Suprapubic skin (tissue), 4 donors: ENCODE data around the gene SYCE3. TPM values are rescaled to one million over a fixed set of nuclear protein-coding genes. Genes with fewer than 3 reads are reported as not detected.
A peak's percentile ranks its signal among the peaks of the same experiment; 100 is the strongest.

Experiments used
- DNase-seq, 2 donors: peaks; one replicate each; pipeline ENCODE4 v3.0.0-alpha.2; 2019; ENCODE audit warnings: low spot score in 2 of 2
- H3K27ac ChIP-seq: fragments of 200-600 bp; sonication (generic); one replicate; pipeline ENCODE4 v1.5.1; 2019
- H3K27me3 ChIP-seq: fragments of 200-600 bp; sonication (generic); one replicate; pipeline ENCODE4 v1.5.1; 2019
- H3K36me3 ChIP-seq: fragments of 200-600 bp; sonication (generic); one replicate; pipeline ENCODE4 v1.5.1; 2019
- H3K4me1 ChIP-seq: fragments of 200-600 bp; sonication (generic); one replicate; pipeline ENCODE4 v1.5.1; 2019
- H3K4me3 ChIP-seq: fragments of 200-600 bp; sonication (generic); one replicate; pipeline ENCODE4 v1.5.1; 2019; ENCODE audit warnings: mild to moderate bottlenecking
- H3K9me3 ChIP-seq: fragments of 200-600 bp; sonication (generic); one replicate; pipeline ENCODE4 v1.5.1; 2019
- EP300 ChIP-seq: sonication (generic); formaldehyde crosslinking; IDR thresholded peaks from one replicate; pipeline ENCODE4 v1.6.1; 2017; ENCODE audit warnings: antibody characterized with exemption
- POLR2A ChIP-seq, 2 donors: fragments of 450-650 bp; IDR thresholded peaks; one replicate each; pipeline ENCODE4 v1.6.1; 2017; ENCODE audit warnings: antibody characterized with exemption in 2 of 2, mild to moderate bottlenecking in 2 of 2, moderate library complexity in 2 of 2
- POLR2AphosphoS5 ChIP-seq, 3 donors: sonication (generic); formaldehyde crosslinking; IDR thresholded peaks; one replicate each; pipeline ENCODE4 v1.6.1; 2017; ENCODE audit warnings: antibody characterized with exemption in 3 of 3
- WGBS: methylation state at CpG from one replicate; pipeline ENCODE4 v1.1.5; 2018; 5-methylcytosine and 5-hydroxymethylcytosine counted together
- total RNA-seq, 4 donors: library from RNA; depleted of rRNA; stranded (reverse); fragments of >200 nt; gene quantifications; one replicate each; pipeline ENCODE4 v1.1.0, GENCODE V29; 2016
- TF ChIP-seq, protein P1 (sequence below), 2 donors: fragments of 200-600 bp in 1 of 2; fragments of 450-650 bp in 1 of 2; sonication (generic) in 1 of 2; IDR thresholded peaks; one replicate each; pipeline ENCODE4 v1.5.1; 2016 to 2019; ENCODE audit warnings: antibody characterized with exemption in 2 of 2, mild to moderate bottlenecking in 1 of 2, moderate library complexity in 1 of 2

The SYCE3 gene
- total RNA-seq, 4 donors from 2014 or later: not detected

DNA sequence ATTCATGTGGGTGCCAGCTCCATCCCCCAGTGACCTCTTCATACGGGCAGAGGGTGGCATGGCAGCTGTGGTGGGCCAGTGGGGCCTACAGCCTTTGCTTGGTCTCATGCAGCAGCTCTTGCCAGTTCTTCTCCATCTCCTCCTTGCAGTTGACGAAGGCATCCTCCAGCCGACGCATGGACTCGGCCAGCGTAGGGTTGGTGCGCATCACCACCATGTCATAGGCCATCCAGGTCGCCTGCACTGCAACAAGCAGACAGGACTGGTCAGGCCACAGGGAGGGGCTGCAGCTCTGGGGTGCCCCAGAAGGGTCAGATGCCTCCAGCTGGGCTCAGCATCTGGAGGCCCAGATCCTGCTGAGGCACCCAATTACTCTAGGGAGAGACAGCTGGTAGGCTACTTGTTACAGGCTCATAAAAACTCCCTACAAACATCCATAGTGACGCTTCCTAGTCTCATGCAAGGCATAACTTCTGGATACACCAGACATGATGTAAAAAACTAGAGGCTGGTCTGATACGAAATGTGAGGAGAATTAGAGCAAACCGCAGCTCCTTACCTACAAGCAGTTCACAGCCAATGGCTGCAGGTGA lies 11.5 kb downstream of the SYCE3 start:
- Histone ChIP-seq H3K36me3 (no peaks in the 10 kb centered on the region), H3K27ac (no peak overlapping the region), H3K4me3 (no peak overlapping the region), H3K9me3 (no peaks in the 10 kb centered on the region), H3K4me1 (peaks cover 20% of the 10 kb centered on the region), H3K27me3 (peaks cover 31% of the 10 kb centered on the region)
- no peak for DNase-seq
- 95% methylated on average over 9 of the region's 11 CpGs for WGBS
- no peak for TF ChIP-seq EP300
- TF ChIP-seq, protein P1, sequence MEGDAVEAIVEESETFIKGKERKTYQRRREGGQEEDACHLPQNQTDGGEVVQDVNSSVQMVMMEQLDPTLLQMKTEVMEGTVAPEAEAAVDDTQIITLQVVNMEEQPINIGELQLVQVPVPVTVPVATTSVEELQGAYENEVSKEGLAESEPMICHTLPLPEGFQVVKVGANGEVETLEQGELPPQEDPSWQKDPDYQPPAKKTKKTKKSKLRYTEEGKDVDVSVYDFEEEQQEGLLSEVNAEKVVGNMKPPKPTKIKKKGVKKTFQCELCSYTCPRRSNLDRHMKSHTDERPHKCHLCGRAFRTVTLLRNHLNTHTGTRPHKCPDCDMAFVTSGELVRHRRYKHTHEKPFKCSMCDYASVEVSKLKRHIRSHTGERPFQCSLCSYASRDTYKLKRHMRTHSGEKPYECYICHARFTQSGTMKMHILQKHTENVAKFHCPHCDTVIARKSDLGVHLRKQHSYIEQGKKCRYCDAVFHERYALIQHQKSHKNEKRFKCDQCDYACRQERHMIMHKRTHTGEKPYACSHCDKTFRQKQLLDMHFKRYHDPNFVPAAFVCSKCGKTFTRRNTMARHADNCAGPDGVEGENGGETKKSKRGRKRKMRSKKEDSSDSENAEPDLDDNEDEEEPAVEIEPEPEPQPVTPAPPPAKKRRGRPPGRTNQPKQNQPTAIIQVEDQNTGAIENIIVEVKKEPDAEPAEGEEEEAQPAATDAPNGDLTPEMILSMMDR (IDR thresholded peaks at IDR 0.05): no peak
- TF ChIP-seq POLR2A (IDR thresholded peaks at IDR 0.05): no peak
- no peak for TF ChIP-seq POLR2AphosphoS5 (IDR thresholded peaks at IDR 0.05)

DNA sequence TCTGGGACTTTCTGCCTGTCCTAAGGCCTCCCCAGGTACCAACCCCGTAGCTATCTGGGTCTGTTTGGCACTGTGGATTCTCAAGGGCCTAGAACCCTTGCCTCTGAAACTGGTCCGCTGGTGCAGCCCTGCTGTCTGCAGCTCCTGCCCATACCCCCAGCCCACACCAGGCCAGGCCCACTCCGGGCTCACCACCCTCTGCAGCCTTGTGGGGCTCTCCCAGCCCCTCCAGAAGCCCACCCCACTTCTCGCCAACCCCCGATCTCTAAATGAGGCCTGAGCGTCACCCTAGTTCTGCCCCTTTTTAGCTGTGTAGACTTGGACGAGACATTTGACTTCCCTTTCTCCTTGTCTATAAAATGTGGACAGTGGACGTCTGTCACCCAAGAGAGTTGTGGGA lies 12.3 kb downstream of the SYCE3 start:
- no peak for DNase-seq
- peaks cover 34% of the 10 kb centered on the region for H3K27me3 ChIP-seq
- H3K27ac ChIP-seq: no peak overlapping the region
- WGBS: 93% methylated on average over 8 of the region's 8 CpGs
- H3K4me3 ChIP-seq: no peak overlapping the region
- H3K36me3 ChIP-seq: no peaks in the 10 kb centered on the region
- H3K4me1 ChIP-seq: peaks cover 25% of the 10 kb centered on the region
- TF ChIP-seq EP300: no peak
- no peak for TF ChIP-seq POLR2AphosphoS5 (IDR thresholded peaks at IDR 0.05)
- TF ChIP-seq, protein P1 (IDR thresholded peaks at IDR 0.05): no peak
- TF ChIP-seq POLR2A (IDR thresholded peaks at IDR 0.05): no peak
- H3K9me3 ChIP-seq: no peaks in the 10 kb centered on the region

DNA sequence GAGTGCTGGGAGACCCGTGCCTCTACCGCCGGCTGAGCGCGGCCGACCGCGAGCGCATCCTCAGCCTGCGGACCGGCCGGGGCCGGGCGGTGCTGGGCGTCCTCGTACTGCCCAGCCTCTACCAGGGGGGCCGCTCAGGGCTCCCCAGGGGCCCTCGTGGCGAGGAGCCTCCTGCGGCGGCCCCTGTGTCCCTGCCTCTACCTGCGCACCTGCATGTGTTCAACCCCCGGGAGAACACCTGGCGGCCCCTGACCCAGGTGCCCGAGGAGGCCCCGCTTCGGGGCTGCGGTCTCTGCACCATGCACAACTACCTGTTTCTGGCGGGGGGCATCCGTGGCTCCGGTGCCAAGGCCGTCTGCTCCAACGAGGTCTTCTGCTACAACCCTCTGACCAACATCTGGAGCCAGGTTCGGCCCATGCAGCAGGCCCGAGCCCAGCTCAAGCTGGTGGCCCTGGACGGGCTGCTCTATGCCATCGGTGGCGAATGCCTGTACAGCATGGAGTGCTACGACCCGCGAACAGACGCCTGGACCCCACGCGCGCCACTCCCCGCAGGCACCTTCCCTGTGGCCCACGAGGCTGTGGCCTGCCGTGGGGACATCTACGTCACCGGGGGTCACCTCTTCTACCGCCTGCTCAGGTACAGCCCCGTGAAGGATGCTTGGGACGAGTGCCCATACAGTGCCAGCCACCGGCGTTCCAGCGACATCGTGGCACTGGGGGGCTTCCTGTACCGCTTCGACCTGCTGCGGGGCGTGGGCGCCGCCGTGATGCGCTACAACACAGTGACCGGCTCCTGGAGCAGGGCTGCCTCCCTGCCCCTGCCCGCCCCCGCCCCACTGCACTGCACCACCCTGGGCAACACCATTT lies 13.6 kb downstream of the SYCE3 start:
- H3K9me3 ChIP-seq: no peaks in the 10 kb centered on the region
- no peak overlapping the region for H3K27ac ChIP-seq
- H3K4me3 ChIP-seq: peak overlapping the region; percentile 39
- WGBS: 78% methylated on average over 10 of the region's 68 CpGs
- peaks cover 37% of the 10 kb centered on the region for H3K4me1 ChIP-seq
- DNase-seq: no peak
- H3K27me3 ChIP-seq: peaks cover 34% of the 10 kb centered on the region
- no peaks in the 10 kb centered on the region for H3K36me3 ChIP-seq
- TF ChIP-seq POLR2AphosphoS5 (IDR thresholded peaks at IDR 0.05): no peak
- no peak for TF ChIP-seq POLR2A (IDR thresholded peaks at IDR 0.05)
- TF ChIP-seq, protein P1 (IDR thresholded peaks at IDR 0.05): no peak
- no peak for TF ChIP-seq EP300

DNA sequence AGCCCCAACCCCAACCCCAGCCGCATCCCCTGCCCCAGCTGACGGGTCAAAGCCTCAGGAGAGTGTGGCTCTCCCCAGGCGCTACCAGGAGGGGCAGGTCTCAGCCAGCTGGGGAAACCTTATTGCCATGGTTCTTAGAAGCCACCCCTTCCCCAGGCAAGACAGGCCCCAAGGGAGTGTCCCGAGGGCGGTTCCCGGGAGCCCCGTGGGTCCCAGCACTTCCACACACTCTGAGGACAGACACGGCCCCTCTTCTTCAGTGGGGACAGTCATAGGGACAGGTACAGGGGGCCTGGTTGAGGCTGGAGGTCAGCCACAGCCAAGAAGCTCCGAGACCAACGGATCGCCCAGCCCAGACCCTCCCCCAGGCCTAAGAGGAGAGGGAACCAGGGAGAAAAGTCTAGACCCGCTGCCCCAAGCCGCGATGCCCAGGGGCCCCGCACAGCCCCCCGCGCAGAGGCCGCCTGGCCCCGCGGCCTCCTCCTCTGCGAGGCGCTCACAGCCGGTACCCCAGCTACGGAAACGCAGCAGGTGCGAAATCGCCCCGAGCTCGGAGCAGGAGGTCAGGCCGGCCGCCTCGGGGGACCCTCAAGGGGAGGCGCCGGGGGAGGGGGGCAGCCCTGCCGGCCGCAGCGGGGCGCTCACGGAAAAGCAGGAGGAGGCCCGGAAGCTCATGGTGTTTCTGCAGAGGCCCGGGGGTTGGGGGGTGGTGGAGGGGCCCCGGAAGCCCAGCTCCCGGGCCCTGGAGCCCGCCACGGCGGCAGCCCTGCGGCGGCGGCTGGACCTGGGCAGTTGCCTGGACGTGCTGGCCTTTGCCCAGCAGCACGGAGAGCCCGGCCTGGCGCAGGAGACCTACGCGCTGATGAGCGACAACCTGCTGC lies 14.4 kb downstream of the SYCE3 start:
- Histone ChIP-seq H3K36me3 (no peaks in the 10 kb centered on the region), H3K27ac (no peak overlapping the region), H3K4me3 (peak overlapping the region; percentile 39), H3K9me3 (no peaks in the 10 kb centered on the region), H3K27me3 (peaks cover 34% of the 10 kb centered on the region), H3K4me1 (peaks cover 43% of the 10 kb centered on the region)
- 33% methylated on average over 17 of the region's 56 CpGs for WGBS
- peak in 1 of 2 donors; percentile 79 for DNase-seq
- TF ChIP-seq POLR2AphosphoS5 (IDR thresholded peaks at IDR 0.05) (no peak), EP300 (no peak), POLR2A (IDR thresholded peaks at IDR 0.05) (no peak)
- TF ChIP-seq, protein P1 (IDR thresholded peaks at IDR 0.05): no peak
